AG09309 (cell line): ENCODE data around the gene PMS2.
"Not testable (repeated sequence)": the region's sequence is repeated elsewhere in the genome, so short reads cannot be mapped to it uniquely, and the experiment has no call there.

Source experiments
- DNase-seq: peaks from one replicate; pipeline ENCODE4 v3.0.0-alpha.2; 2010; ENCODE audit warnings: low read depth
- H3K4me3 ChIP-seq: 2 replicates; pipeline ENCODE4 v1.5.1; 2011; ENCODE audit warnings: mild to moderate bottlenecking, low read depth, low read length, moderate library complexity; ENCODE audit not compliant: control insufficient read depth
- CTCF ChIP-seq: IDR thresholded peaks from 2 replicates; pipeline ENCODE4 v1.5.1; 2011; ENCODE audit warnings: mild to moderate bottlenecking, low read depth, low read length, inconsistent platforms; ENCODE audit not compliant: insufficient read depth, control insufficient read depth; ENCODE audit errors: missing control alignments

PMS2 gene

GRCh38 chr7:5997210-5997808 is 11.5 kb downstream of the PMS2 start:
- no peak for DNase-seq
- TF ChIP-seq CTCF, result peak; percentile 70
- no peak overlapping the region for H3K4me3 ChIP-seq

GRCh38 chr7:5987061-5987460 is 21.8 kb downstream of the PMS2 start:
- not testable (repeated sequence) for DNase-seq, H3K4me3 ChIP-seq

- not testable (repeated sequence) for H3K4me3 ChIP-seq, DNase-seq
Observed at GRCh38 chr7:5979680-5980314, 29.1 kb downstream of the PMS2 start.

GRCh38 chr7:5973580-5973979 is 35.3 kb downstream of the PMS2 start:
- H3K4me3 ChIP-seq, DNase-seq: not testable (repeated sequence)

- not testable (repeated sequence) for H3K4me3 ChIP-seq, DNase-seq
Observed at GRCh38 chr7:5970347-5970911, 38.4 kb downstream of the PMS2 start, which contains the start of gene RSPH10B. TSS of gene RSPH10B (minus strand) at chr7:5970689. CDS start at chr7:5967116, 3,573 bp downstream.

- H3K4me3 ChIP-seq, DNase-seq: not testable (repeated sequence)
Observed at GRCh38 chr7:5963810-5964209, 45.0 kb downstream of the PMS2 start.

- H3K4me3 ChIP-seq, DNase-seq: not testable (repeated sequence)
Observed at GRCh38 chr7:5963205-5963604, 45.6 kb downstream of the PMS2 start.

- not testable (repeated sequence) for H3K4me3 ChIP-seq
Observed at GRCh38 chr7:5934945-5935450, 73.9 kb downstream of the PMS2 start.

GRCh38 chr7:5931905-5932644 is 76.8 kb downstream of the PMS2 start:
- not testable (repeated sequence) for H3K4me3 ChIP-seq, DNase-seq

More at GRCh38 chr7:5934945-5935450, 73.9 kb downstream of the PMS2 start:
- DNase-seq, result not testable (repeated sequence)

- not testable (repeated sequence) for DNase-seq, H3K4me3 ChIP-seq
Observed at GRCh38 chr7:5931250-5931649, 77.6 kb downstream of the PMS2 start.

GRCh38 chr7:5930290-5930689 is 78.6 kb downstream of the PMS2 start:
- DNase-seq, H3K4me3 ChIP-seq: not testable (repeated sequence)

GRCh38 chr7:5926263-5926870 is 82.5 kb downstream of the PMS2 start:
- H3K4me3 ChIP-seq, DNase-seq: not testable (repeated sequence)

GRCh38 chr7:5924630-5925029 is 84.2 kb downstream of the PMS2 start:
- not testable (repeated sequence) for DNase-seq, H3K4me3 ChIP-seq

- not testable (repeated sequence) for DNase-seq, H3K4me3 ChIP-seq
Observed at GRCh38 chr7:5924180-5924579, 84.7 kb downstream of the PMS2 start.
